Stimulated activated CD4-positive, alpha-beta T cell treated with anti-CD3 and anti-CD28 coated beads, Interleukin-1b, Interleukin-23, amount 100 ng/mL, for 1 hour (primary cell): ENCODE measurements around the gene UNC5A.

Source experiments
- DNase-seq, 2 donors: peaks; one replicate each; pipeline ENCODE4 v3.0.0-alpha.2; 2020; ENCODE audit warnings: low read depth in 2 of 2

Gene UNC5A

DNA sequence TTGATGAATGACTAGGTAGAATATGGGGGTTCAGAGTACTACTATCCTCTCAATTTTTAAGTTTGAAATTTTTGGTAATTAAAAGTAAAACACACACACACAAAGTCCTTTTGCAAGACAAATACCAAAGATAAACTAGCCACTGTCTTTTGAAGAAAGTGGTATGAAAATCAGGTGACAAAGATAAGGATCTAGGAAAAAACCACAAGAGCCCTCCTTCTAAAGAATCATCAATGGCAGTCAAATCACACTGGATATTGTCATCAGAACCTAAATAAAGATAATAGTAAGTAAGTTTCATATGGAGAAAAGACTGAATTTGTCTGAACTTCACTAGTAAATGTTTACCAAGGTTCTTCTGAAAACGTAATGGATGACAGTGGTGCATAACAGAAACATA lies 119.3 kb downstream of the UNC5A start:
- no peak for DNase-seq
